Nephron progenitor cell (in vitro differentiated cells): ENCODE measurements around the gene CASQ1.

Experiments
- DNase-seq: peaks from one replicate; pipeline ENCODE4 v3.0.0; 2021
- H3K27ac Mint-ChIP-seq: 2 replicates; pipeline ENCODE4 v1.8.0; 2021; ENCODE audit warnings: mild to moderate bottlenecking, moderate library complexity, mixed read lengths
- H3K27me3 Mint-ChIP-seq: 2 replicates; pipeline ENCODE4 v1.8.0; 2021; ENCODE audit warnings: mild to moderate bottlenecking, low read depth, mixed read lengths; ENCODE audit not compliant: poor library complexity
- H3K36me3 Mint-ChIP-seq: 2 replicates; pipeline ENCODE4 v1.8.0; 2021; ENCODE audit warnings: low read depth, mixed read lengths
- H3K4me1 Mint-ChIP-seq: 2 replicates; pipeline ENCODE4 v1.8.0; 2021; ENCODE audit warnings: mixed read lengths
- H3K4me3 Mint-ChIP-seq: 2 replicates; pipeline ENCODE4 v1.8.0; 2021; ENCODE audit warnings: mild to moderate bottlenecking, moderate library complexity, mixed read lengths
- H3K9me3 Mint-ChIP-seq: 2 replicates; pipeline ENCODE4 v1.8.0; 2021; ENCODE audit warnings: mild to moderate bottlenecking, moderate library complexity, mixed read lengths
- CTCF ChIP-seq: fragments of 200-600 bp; sonication (generic); IDR thresholded peaks from 2 replicates; pipeline ENCODE4 v1.5.0; 2021; ENCODE audit warnings: antibody characterized with exemption

CASQ1 gene

GRCh38 chr1:160166166-160166868 is 24.1 kb upstream of the CASQ1 start:
- peaks cover 39% of the 10 kb centered on the region for H3K4me1 Mint-ChIP-seq
- no peak for TF ChIP-seq CTCF
- no peak overlapping the region for H3K27ac Mint-ChIP-seq
- H3K36me3 Mint-ChIP-seq: no peaks in the 10 kb centered on the region
- no peak overlapping the region for H3K4me3 Mint-ChIP-seq
- peaks cover 22% of the 10 kb centered on the region for H3K27me3 Mint-ChIP-seq
- H3K9me3 Mint-ChIP-seq: no peaks in the 10 kb centered on the region
- no peak for DNase-seq

GRCh38 chr1:160167056-160167455 is 23.3 kb upstream of the CASQ1 start:
- H3K4me3 Mint-ChIP-seq: no peak overlapping the region
- H3K27ac Mint-ChIP-seq: peak overlapping the region; percentile 26
- peaks cover 46% of the 10 kb centered on the region for H3K4me1 Mint-ChIP-seq
- no peaks in the 10 kb centered on the region for H3K9me3 Mint-ChIP-seq
- no peak for DNase-seq
- TF ChIP-seq CTCF: no peak
- H3K27me3 Mint-ChIP-seq: peaks cover 24% of the 10 kb centered on the region
- H3K36me3 Mint-ChIP-seq: no peaks in the 10 kb centered on the region

GRCh38 chr1:160167580-160167979 is 22.8 kb upstream of the CASQ1 start:
- Mint-ChIP-seq H3K27me3 (peaks cover 23% of the 10 kb centered on the region), H3K4me3 (no peak overlapping the region), H3K27ac (no peak overlapping the region), H3K4me1 (peaks cover 49% of the 10 kb centered on the region), H3K36me3 (no peaks in the 10 kb centered on the region), H3K9me3 (no peaks in the 10 kb centered on the region)
- TF ChIP-seq CTCF: no peak
- no peak for DNase-seq

- peaks cover 49% of the 10 kb centered on the region for H3K4me1 Mint-ChIP-seq
- no peak for DNase-seq
- no peak for TF ChIP-seq CTCF
- no peaks in the 10 kb centered on the region for H3K9me3 Mint-ChIP-seq
- H3K36me3 Mint-ChIP-seq: no peaks in the 10 kb centered on the region
- H3K4me3 Mint-ChIP-seq: no peak overlapping the region
- H3K27me3 Mint-ChIP-seq: peaks cover 25% of the 10 kb centered on the region
- no peak overlapping the region for H3K27ac Mint-ChIP-seq
Observed at GRCh38 chr1:160168016-160168415, 22.4 kb upstream of the CASQ1 start.

GRCh38 chr1:160168609-160169369 is 21.6 kb upstream of the CASQ1 start:
- peak overlapping the region; percentile 65 for H3K27ac Mint-ChIP-seq
- no peak for TF ChIP-seq CTCF

More at GRCh38 chr1:160168609-160169369, 21.6 kb upstream of the CASQ1 start:
- Mint-ChIP-seq H3K4me3 (no peak overlapping the region), H3K4me1 (peaks cover 49% of the 10 kb centered on the region), H3K27me3 (peaks cover 25% of the 10 kb centered on the region), H3K36me3 (no peaks in the 10 kb centered on the region), H3K9me3 (no peaks in the 10 kb centered on the region)
- peak; percentile 20 for DNase-seq
